HEK293 (cell line): ENCODE data around the gene RRM1.

Source experiments
- REST ChIP-seq: fragments of 450-650 bp; formaldehyde crosslinking; IDR thresholded peaks from 2 replicates; pipeline ENCODE4 v1.5.1; 2016; ENCODE audit warnings: missing biosample characterization, missing genetic modification characterization
- TCF7L2 ChIP-seq: IDR thresholded peaks from 2 replicates; pipeline ENCODE4 v1.6.1; 2011; ENCODE audit warnings: low read depth, mild to moderate bottlenecking, inconsistent platforms, low read length, moderate library complexity, borderline replicate concordance
- ZBTB7A ChIP-seq: fragments of 450-650 bp; formaldehyde crosslinking; IDR thresholded peaks from 2 replicates; pipeline ENCODE4 v1.5.1; 2016; ENCODE audit warnings: low read depth, missing biosample characterization, missing genetic modification characterization
- ZNF324 ChIP-seq: fragments of 450-650 bp; formaldehyde crosslinking; IDR thresholded peaks from 2 replicates; pipeline ENCODE4 v1.5.1; 2016; ENCODE audit warnings: missing biosample characterization, missing genetic modification characterization
- TF ChIP-seq, protein P1 (sequence below): fragments of 450-650 bp; formaldehyde crosslinking; IDR thresholded peaks from 2 replicates; pipeline ENCODE4 v1.5.1; 2017; ENCODE audit warnings: missing biosample characterization, missing genetic modification characterization
- TF ChIP-seq, protein P2 (sequence below): fragments of 450-650 bp; formaldehyde crosslinking; IDR thresholded peaks from 2 replicates; pipeline ENCODE4 v1.5.1; 2016; ENCODE audit warnings: missing biosample characterization, missing genetic modification characterization

DNA sequence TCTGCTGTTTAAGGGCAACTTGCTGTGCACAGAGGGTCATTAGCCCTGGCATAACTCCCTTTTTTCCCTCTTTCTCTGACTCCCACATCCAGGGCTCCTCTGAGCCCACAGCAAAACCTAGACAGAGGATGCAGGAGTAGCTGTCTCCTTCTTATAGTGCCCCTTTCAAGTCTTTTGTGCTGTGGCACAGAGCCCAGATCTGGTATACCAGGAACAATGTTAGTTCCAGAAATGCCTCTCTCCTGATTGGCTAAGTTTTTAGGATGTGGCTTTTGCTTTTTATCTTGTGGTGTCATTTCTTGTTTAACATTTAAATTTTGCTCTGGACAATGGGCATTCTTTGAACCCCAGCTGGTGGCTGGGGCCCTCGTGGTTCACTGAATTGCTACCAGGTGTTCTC, 25.6 kb upstream of the RRM1 start:
- TF ChIP-seq, protein P1, sequence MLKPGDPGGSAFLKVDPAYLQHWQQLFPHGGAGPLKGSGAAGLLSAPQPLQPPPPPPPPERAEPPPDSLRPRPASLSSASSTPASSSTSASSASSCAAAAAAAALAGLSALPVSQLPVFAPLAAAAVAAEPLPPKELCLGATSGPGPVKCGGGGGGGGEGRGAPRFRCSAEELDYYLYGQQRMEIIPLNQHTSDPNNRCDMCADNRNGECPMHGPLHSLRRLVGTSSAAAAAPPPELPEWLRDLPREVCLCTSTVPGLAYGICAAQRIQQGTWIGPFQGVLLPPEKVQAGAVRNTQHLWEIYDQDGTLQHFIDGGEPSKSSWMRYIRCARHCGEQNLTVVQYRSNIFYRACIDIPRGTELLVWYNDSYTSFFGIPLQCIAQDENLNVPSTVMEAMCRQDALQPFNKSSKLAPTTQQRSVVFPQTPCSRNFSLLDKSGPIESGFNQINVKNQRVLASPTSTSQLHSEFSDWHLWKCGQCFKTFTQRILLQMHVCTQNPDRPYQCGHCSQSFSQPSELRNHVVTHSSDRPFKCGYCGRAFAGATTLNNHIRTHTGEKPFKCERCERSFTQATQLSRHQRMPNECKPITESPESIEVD = no peak
- no peak for TF ChIP-seq ZBTB7A (tag by site-specific recombination)
- TF ChIP-seq REST = no peak
- TF ChIP-seq, protein P2, sequence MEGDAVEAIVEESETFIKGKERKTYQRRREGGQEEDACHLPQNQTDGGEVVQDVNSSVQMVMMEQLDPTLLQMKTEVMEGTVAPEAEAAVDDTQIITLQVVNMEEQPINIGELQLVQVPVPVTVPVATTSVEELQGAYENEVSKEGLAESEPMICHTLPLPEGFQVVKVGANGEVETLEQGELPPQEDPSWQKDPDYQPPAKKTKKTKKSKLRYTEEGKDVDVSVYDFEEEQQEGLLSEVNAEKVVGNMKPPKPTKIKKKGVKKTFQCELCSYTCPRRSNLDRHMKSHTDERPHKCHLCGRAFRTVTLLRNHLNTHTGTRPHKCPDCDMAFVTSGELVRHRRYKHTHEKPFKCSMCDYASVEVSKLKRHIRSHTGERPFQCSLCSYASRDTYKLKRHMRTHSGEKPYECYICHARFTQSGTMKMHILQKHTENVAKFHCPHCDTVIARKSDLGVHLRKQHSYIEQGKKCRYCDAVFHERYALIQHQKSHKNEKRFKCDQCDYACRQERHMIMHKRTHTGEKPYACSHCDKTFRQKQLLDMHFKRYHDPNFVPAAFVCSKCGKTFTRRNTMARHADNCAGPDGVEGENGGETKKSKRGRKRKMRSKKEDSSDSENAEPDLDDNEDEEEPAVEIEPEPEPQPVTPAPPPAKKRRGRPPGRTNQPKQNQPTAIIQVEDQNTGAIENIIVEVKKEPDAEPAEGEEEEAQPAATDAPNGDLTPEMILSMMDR = no peak
- TF ChIP-seq TCF7L2 = no peak
- TF ChIP-seq ZNF324 (tag by site-specific recombination) = no peak
